HG02884 (cell line): Measurements from ENCODE around the gene SH3BP5.

Experiments used
- ATAC-seq: cut with Tn5 transposase; IDR thresholded peaks from one replicate; pipeline ENCODE4 v1.9.1; 2021; ENCODE audit warnings: mild to moderate bottlenecking, moderate library complexity; ENCODE audit not compliant: unreplicated experiment

Gene SH3BP5

DNA sequence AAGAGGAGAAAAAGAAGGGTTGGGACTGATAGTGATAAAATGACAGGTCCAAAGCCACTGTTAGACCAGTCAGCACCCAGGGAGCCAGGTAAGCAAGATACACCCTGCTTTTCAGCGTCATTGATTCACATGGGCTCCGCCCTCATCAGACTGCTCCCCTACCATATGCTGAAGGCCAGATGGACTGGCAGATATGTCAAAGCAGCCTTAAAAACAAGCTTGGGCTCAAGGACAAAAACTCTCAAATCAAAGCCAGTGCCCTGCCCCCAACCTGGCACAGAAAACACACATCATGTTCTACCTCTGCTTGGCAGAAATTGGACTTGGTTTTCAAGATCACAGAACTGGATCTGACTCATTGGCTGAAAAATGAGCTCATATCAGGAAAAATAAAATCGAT lies 33.4 kb downstream of the SH3BP5 start:
- ATAC-seq: no peak

DNA sequence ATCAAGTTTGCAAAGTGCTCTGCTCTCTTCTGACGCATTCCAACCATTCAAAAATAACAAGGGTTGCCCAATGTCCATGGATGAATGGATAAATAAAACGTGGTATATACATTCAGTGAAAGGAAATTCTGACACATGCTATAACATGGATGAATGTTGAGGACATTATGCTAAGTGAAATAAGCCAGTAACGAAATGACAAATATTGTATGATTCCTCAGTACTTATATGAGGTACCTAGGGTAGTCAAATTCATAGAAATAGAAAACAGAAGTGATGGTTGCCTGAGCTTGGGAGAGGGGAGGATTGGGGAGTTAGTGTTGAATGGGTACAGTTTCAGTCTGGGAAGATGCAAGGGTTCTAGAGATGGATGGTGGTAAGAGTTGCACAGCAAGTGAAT lies 33.9 kb downstream of the SH3BP5 start:
- no peak for ATAC-seq

DNA sequence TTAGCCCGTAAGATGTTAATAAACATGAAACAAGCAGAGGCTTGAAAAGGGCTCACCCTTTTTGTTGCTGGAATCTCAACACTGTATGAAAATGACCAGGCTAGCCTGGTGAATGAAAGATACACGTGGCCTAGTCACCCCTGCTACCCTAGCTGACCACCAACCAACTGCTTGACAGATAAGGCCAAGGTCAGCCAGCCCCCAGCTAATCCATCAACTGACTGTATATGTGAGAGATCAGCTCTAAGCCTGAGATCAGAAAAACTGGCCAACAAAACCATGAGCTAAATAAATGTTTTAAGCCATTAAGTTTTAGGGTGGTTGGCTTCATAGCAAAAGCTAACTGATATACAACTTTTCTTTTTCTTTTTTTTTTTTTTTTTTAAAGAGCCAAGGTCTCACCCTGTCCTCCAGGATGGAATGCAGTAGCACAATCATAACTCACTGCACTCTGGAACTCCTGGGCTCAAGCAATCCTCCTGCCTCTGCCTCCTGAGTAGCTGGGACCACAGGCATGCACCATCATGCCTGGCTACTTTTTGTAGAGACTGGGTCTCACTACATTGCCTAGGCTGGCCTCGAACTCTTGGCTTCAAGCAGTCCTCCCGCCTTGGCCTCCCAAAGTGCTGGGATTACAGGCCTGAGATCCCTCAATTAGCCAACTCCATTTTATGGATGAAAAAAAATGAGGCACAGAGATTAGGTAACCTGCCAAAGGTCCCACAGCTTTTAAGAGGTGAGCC lies 34.6 kb downstream of the SH3BP5 start:
- ATAC-seq: no peak

DNA sequence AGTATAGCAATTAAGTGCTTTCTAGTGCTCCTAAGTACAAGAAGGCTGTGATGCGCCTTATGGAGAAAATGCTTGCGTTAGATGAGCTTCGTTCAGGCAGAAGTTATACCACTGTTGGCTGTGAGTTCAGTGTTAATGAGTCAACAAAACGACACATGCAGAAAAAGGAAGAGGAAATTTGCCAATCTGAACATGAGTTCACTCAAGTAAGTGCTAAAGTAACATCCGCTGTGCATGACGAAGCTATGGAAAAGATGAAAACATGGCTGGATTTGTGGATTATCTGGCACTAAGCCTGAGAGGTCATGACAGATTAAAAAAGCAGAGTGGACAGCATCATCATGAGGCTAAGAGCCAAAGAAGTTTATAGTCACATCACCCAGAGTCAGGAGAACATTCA lies 36.9 kb downstream of the SH3BP5 start:
- ATAC-seq: no peak

DNA sequence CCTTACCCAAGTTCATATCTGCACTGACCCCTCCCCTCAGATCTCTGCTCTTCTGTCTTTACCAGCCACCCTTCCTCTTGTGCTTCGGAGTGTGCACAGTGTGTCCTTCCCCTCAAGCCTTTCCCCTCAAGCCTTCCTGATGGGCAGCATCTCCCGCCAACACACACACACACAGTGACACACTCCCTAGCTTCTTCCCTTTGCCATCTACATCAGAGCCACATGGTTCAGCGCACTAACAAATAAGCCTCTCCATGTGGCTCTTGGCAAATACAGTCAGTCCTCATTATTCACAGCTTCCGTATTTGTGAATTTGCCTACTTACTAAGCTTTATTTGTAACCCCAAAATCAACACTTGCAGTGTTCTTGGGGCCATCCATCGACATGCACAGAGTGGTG lies 37.5 kb downstream of the SH3BP5 start:
- no peak for ATAC-seq

DNA sequence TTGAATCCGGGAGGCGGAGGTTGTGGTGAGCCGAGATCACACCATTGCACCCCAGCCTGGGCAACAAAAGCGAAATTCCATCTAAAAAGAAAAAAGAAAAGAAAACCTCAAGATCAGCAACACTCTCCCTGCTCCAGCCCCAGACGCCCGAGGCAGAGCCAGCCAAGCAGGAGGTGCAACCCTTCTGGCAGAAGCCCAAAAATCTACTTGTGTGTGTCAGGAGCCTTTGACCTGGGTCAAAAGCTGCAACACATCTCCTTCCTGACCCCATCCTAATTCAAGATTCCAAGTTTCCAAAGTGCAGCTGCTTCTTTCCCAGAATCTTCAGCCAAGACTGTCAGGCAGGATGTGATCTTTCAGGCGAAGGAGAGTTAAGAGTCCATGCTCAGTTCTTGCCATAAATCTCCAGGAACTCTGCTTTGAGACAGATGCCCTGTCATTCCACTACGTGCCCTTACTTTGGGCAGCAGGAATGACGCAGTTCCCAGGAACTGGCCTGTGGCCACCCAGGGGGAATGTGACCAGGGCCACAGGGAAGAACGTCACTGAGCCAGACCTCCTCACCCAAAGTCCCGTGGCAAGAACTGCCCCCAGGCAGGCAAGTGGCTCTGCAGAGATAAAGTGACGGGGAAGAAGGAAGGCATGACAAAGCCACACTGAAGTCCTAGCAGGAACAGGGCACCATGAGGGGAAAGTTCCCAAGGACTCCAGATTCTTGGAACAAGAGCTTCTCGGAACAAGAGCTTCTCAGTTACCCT lies 39.4 kb downstream of the SH3BP5 start:
- no peak for ATAC-seq

DNA sequence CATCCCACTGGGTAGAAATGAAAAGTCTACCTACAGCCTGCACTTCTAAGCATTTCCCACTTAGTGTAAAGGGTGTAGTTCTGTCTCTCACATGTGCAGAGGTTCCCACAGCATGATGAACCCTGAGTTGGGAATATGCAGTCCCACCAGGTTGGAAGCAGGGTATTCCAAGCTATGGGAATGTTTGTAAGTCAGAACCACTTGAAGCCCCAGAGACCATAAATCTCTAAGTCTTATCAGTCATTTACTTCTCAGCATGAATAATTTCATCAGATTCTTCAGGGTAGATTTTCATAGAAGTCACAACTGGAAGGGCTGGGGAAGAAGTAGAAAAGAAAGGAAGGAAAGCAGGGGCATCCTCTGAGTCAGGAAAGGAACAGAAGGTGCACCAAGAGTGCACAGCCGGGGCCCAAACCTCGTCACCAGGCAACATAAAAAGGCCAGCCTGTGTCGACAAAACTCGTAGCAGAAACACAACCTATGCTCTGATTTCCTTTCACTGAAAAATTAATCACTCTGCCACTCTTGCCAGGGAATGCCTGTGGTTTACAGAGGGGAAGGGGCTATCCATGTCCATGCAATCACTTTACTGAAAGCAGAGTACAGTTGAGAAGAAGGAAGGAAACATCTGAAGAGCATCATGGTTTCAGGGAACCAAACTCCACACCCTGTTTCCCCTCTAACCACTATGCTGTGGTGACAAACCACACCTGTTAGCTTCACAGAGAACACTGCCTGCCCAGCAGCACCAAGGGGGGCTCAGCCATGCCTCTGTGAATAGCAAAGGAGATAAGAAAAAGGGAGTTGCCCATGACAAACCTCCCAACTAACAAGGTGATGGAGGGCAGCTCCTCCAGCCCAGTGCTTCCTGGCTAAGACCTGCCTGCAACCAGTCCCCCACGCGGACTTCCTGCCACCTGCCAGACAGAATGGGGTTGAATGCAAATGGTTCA lies 40.5 kb downstream of the SH3BP5 start:
- peak; percentile 82 for ATAC-seq

DNA sequence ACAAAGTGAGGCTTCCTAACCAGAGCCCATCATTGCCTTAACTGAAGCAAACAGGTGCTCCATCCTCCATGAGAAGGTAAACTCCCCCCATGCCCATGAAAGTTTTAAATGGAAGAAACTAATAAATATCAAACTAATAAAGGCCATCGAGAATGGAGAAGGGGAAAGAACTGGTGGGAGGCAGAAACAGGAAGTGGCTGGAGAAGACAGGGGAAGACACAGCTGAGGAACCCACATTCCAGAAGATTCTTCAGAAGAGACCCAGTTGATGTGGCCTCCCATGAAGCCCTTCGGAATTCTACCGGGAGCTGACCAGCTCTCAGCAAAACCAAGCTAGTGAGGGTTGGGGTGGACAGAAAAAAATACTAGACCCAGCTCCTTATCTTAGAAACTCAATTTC lies 41.6 kb downstream of the SH3BP5 start:
- ATAC-seq: no peak

DNA sequence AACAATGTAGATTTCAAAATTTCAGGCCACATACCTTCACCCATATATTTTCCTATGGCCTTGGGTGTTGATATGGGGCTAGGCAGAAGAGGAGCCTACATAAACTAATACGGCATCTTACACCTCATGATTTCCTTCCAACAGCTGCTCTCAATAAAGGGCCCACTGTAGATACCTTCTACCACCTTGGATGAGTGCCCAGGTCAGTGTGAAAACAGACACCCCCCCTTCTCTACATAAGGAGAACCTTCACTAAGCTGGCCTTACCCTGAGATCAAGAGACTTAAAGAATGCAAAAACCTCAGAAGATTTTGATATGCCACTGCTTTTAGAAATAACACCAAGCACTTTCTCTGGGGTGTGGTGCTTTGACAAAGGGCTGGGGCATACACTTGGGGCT lies 42.7 kb downstream of the SH3BP5 start:
- no peak for ATAC-seq

DNA sequence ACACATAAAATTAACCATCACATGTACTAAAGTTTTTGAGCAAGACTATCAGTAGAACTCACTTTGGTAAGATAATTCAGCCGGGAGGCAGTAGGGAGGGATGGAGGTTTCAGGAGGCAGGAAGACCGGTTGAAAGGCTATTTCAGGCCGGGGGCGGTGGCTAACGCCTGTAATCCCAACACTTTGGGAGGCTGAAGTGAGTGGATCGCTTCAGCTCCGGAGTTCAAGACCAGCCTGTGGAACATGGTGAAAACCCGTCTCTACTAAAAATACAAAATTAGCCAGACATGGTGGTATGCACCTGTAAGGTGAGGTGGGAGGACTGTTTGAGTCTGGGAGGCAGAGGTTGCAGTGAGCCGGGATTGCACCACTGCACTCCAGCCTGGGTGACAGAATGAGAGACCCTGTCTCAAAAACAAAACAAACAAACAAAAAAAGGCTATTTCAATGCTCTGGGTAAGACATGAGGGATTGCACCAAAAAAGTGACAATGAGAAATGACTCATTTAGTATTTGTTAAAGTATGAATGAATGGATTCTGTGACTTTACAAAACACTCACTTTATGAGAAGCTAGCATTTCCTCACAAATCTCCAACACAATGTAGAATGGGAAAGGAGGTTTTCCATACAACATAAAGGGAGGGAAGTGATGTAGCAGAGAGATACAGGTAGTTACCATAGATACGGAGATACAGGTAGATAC lies 43.9 kb downstream of the SH3BP5 start:
- no peak for ATAC-seq

DNA sequence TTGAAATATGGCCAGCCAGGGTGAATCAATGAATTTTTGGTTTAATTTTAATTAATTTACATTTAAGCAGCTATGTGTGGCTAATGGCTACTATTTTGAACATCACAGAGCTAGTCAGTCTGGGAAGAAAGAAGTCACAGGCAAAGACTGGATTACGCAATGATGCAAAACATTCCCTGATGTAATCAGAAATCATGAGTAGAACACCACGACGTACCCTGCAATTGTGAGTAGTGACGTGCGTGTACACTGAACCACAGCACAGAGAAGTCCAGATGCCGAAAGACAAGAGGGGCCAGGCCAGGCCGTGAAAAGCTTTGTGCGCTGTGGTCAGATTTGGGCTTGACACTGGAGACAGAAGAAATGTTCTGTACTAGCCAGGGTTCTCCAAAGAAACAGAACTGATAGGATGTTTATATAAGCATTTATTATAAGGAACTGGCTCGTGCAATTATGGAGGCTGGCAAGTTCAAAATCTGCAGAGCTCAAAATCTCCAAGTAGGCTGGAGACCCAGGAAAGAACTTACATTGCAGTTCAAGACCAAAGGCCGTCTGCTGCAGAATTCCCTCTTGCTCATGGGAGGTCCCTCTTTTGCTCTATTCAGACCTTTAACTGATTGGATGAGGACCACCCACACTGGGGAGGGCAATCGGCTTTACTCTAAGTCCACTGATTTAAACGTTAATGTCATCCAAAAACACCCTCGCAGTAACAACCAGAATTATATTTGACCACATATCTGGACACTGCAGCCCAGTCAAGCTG lies 44.6 kb downstream of the SH3BP5 start:
- ATAC-seq: no peak

DNA sequence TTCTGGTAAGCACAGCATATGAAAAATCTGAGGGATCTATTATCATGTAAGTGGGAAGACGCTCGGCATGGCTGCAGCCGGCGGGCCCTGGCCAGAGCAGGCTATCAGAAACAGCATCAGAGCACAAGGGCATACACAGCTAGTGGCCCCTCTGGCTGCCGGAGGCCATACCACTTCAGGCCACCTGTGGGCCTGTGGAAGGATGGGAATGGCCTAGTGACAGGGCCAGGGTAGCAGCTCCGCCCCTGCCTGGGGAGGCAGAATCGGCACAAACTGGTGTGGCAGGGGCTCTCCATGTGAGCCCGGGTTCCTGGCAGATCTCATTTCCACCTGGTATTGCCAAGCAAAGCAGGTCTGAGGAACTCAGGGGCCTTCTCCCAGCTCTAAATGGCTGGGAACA lies 46.4 kb downstream of the SH3BP5 start:
- no peak for ATAC-seq

DNA sequence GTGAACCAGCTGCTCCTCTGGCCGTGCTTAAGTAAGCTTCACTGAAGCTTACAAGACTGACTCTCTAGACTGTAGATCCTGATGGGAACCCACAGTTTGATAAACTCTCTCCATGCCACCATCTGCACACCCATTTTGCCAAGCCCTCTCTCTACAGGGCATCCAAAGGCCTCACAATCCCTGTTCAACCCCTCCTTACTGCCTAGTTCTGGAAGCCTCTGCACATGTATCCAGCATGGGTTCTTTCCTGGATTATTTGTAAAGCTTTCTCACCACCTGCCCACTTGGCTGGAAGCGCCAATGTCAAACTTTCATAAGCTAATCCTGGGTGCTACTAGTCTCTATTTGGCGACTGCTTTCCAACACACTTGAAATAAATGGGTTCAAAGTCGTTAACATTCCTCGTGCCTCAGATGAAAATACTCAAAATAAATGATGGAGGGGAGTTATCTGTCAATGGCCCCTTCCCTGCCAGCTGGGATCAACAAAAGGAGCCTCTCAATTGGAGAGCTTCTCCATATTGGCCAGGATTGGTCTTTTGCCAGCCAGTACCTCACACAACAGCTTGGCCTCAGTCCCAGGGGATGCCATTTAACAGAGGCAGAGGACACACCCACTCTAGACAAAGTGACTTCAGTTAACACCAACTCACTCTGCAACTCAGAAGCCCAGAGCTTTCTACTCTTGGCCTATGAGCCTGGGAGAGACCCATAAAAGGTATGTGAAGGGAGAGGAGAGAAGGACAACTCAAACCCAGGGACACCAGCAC lies 48.1 kb downstream of the SH3BP5 start:
- ATAC-seq: no peak

DNA sequence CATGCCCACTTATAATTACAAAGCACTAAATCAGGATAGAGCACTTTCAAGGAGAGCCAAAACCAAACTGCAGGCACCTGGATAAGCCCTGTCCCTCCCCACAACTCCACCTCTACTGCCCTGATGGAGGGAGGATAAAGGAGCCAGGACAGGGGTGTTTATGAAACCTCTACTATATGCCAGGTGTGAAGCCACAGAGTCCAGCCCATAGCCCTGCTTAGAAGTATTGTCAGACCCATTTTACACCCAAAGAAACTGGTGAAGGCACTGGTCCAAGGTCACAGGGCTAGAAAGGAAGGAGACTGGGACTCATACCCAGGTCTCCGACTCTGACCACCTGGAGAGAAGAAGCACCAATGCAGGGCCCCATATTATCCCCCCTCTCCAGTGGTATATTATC lies 48.7 kb downstream of the SH3BP5 start:
- ATAC-seq: no peak

DNA sequence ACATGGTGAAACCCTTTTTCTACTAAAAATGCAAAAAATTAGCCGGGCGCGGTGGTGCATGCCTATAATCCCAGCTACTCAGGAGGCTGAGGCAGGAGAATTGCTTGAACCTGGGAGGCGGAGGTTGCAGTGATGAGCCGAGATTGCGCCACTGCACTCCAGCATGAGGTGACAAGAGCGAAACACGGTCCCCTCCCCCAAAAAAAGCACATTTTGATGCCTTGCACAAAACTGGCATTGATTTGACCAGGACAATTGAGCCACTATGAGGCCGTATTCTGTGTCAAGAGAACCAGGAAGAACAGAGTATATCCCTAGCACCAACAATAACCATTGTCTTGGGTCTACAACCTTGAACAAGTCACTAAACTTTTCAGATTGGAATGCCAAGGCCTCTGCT lies 50.6 kb downstream of the SH3BP5 start:
- ATAC-seq: no peak

DNA sequence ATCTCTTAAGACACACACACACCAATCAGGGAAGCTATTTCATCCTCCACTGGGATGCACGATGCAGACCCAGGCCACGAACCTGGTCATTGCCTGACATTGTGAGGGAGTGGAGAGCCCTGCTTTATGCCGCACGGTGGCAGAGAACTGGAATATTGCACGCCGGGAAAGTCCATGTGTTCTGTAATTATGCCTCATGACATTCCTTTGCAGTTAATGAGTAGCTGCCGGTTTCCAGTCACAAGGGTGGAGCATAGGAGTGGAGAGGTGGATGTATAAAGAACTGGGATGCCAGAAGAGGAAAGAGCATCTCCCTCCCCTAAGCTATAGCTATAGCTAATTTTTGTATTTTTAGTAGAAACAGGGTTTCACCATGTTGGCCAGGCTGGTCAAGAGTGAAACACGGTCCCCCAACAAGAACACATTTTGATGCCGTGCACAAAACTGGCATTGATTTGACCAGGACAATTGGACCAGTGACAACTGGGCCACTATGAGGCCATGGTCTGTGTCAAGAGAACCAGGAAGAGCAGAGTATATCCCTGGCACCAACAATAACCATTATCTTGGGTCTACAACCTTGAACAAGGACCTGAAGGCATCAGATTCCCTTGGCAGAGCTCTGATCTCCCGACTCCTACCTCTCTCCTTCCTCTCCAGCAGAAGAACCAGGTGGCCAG lies 51.4 kb downstream of the SH3BP5 start:
- no peak for ATAC-seq

DNA sequence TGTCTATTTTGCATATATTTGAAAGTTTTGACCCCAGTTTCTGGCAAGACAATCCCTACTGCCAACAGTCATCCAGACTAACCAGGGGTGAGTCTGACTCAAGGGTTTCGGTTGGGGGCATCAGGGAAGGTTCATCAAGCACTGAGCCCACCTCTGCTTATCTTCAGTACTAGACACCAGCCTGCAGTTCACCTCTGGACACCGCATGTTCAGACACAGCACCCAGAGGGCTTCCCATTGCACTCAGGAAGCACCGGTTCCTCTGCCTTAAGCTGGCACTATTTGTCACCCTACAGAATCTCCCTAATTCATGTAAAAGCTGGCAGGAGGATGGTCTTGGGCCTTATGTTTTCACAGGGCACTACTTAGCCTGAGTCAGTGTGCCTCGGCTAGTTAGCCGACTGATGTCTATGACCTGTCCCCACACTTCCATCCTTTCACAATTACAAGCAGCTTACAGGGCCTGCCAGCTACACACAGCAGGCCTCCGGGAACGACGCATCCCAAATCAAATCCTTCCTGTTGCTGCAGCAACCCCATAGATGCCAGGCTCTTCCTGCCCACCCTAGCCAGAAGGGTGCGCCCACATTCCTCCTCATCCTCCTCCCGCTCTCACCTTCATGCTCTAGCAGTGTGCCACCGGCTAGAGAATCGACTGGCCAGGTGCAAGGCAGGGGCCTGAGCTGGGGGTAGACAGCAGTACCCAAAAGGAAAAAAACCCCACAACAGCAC lies 52.5 kb downstream of the SH3BP5 start:
- no peak for ATAC-seq

DNA sequence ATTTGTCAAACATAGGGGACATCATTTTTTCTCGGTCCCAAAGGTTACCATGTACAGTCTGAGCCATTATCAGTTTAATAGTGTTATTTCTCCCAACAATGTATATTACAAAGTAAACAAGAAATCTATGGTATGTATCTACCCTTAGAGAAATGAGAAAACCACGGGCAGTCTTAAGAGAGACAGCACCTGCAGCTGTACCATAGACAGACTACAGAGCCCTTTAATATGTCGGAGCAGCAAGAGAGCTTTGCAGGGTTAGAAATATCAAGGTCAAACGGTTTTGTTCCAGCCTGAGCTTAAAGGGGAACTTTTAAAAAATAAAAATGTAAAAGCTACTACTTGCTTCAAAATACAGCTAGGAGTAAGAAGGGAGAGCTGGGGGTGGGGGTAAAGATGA lies 53.2 kb downstream of the SH3BP5 start:
- no peak for ATAC-seq
